Measurements from ENCODE around the gene RNPEPL1. TPM values are rescaled to one million over a fixed set of nuclear protein-coding genes. Genes with fewer than 3 reads are reported as not detected.
"Not testable (repeated sequence)": the region's sequence is repeated elsewhere in the genome, so short reads cannot be mapped to it uniquely, and the experiment has no call there.

RNPEPL1 gene, protein sequence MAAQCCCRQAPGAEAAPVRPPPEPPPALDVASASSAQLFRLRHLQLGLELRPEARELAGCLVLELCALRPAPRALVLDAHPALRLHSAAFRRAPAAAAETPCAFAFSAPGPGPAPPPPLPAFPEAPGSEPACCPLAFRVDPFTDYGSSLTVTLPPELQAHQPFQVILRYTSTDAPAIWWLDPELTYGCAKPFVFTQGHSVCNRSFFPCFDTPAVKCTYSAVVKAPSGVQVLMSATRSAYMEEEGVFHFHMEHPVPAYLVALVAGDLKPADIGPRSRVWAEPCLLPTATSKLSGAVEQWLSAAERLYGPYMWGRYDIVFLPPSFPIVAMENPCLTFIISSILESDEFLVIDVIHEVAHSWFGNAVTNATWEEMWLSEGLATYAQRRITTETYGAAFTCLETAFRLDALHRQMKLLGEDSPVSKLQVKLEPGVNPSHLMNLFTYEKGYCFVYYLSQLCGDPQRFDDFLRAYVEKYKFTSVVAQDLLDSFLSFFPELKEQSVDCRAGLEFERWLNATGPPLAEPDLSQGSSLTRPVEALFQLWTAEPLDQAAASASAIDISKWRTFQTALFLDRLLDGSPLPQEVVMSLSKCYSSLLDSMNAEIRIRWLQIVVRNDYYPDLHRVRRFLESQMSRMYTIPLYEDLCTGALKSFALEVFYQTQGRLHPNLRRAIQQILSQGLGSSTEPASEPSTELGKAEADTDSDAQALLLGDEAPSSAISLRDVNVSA
- total RNA-seq: 10 to 100 TPM; 22.6 to 51.2 TPM

- H3K36me3 Mint-ChIP-seq: peaks cover 27 to 30% of the 10 kb centered on the region in 2 donors
Observed at GRCh38 chr2:240567872-240568677, at the start of gene RNPEPL1. Gene RNPEPL1 (plus strand): TSS chr2:240568484. CDS start chr2:240568587, 103 bp downstream.

DNA sequence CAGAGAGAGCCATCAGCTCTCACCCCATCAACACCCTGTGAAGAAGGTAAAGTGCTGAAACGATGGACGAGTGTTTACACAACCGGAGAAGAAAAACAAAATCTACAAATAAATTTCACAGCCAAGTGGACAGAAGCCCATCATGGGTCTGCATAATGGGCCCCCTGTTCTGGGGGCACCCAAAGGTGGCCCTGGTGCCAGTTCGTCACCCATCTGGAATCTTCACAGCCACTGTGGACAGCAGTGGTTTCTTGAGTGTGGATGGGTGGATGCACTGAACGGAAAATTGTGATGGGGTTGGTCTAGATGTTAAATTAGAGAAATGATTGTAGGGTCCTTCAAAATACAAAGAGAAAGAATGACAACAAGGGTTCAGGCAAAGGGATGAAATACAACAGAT, 49.3 kb upstream of the RNPEPL1 start:
- H3K27ac Mint-ChIP-seq: no peak overlapping the region
- peaks cover 17 to 21% of the 10 kb centered on the region in 2 donors for H3K36me3 Mint-ChIP-seq
- peaks cover 2 to 4% of the 10 kb centered on the region in 2 donors for H3K9me3 Mint-ChIP-seq
- ATAC-seq (no peak), DNase-seq (ENCODE audit: low spot score in 2 of 2) (no peak)

More at GRCh38 chr2:240567872-240568677, at the start of gene RNPEPL1:
- peak in 1 of 2 donors; percentile 63 for DNase-seq (ENCODE audit: low spot score in 2 of 2)
- H3K9me3 Mint-ChIP-seq: no peaks in the 10 kb centered on the region
- peak within 1 kb of the TSS; percentile 96 to 99 for H3K27ac Mint-ChIP-seq
- ATAC-seq: peak; percentile 13 to 43

GRCh38 chr2:240519396-240520129, 48.7 kb upstream of the RNPEPL1 start:
- no peak overlapping the region for H3K27ac Mint-ChIP-seq
- ATAC-seq (no peak), DNase-seq (ENCODE audit: low spot score in 2 of 2) (no peak)
- H3K36me3 Mint-ChIP-seq: peaks cover 22 to 27% of the 10 kb centered on the region in 2 donors
- peaks cover 2 to 4% of the 10 kb centered on the region in 2 donors for H3K9me3 Mint-ChIP-seq

GRCh38 chr2:240520130-240520973, 47.9 kb upstream of the RNPEPL1 start:
- Mint-ChIP-seq H3K9me3 (peaks cover 2 to 11% of the 10 kb centered on the region in 2 donors), H3K27ac (no peak overlapping the region), H3K36me3 (peaks cover 30 to 35% of the 10 kb centered on the region in 2 donors)
- ATAC-seq (peak; percentile 18 to 24), DNase-seq (ENCODE audit: low spot score in 2 of 2) (no peak)

- peaks cover 34 to 40% of the 10 kb centered on the region in 2 donors for H3K36me3 Mint-ChIP-seq
- ATAC-seq: no peak
Observed at GRCh38 chr2:240520974-240521350, 47.3 kb upstream of the RNPEPL1 start.

GRCh38 chr2:240521885-240522284, 46.4 kb upstream of the RNPEPL1 start:
- Mint-ChIP-seq H3K9me3 (peaks cover 3 to 15% of the 10 kb centered on the region in 2 donors), H3K36me3 (peaks cover 41 to 48% of the 10 kb centered on the region in 2 donors)
- DNase-seq (ENCODE audit: low spot score in 2 of 2); H3K27ac Mint-ChIP-seq; ATAC-seq: not testable (repeated sequence)

More at GRCh38 chr2:240520974-240521350, 47.3 kb upstream of the RNPEPL1 start:
- H3K27ac Mint-ChIP-seq: no peak overlapping the region
- peaks cover 2 to 15% of the 10 kb centered on the region in 2 donors for H3K9me3 Mint-ChIP-seq
- DNase-seq (ENCODE audit: low spot score in 2 of 2): no peak

DNA sequence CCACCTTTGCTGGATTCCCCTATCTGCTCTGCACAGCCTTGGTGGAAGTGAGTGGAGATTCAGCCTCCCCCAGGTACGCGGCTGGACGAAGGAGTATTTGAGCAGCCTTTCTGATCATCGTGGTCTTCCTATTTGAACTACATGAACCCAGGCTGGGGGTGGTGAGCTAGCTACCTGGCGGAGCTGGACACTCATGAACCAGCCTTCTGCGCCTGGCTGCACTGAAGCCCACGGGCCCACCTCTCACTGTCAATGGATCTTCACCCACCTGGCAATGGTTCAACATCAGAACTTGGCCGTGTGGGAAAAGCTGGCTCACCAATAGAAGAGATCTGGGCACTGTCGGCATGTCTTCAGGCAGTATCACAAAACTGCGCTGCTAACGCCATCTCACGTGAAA, 45.9 kb upstream of the RNPEPL1 start:
- ATAC-seq (no peak), DNase-seq (ENCODE audit: low spot score in 2 of 2) (no peak)
- peaks cover 46 to 53% of the 10 kb centered on the region in 2 donors for H3K36me3 Mint-ChIP-seq
- H3K9me3 Mint-ChIP-seq: peaks cover 8 to 20% of the 10 kb centered on the region in 2 donors
- H3K27ac Mint-ChIP-seq: no peak overlapping the region

DNA sequence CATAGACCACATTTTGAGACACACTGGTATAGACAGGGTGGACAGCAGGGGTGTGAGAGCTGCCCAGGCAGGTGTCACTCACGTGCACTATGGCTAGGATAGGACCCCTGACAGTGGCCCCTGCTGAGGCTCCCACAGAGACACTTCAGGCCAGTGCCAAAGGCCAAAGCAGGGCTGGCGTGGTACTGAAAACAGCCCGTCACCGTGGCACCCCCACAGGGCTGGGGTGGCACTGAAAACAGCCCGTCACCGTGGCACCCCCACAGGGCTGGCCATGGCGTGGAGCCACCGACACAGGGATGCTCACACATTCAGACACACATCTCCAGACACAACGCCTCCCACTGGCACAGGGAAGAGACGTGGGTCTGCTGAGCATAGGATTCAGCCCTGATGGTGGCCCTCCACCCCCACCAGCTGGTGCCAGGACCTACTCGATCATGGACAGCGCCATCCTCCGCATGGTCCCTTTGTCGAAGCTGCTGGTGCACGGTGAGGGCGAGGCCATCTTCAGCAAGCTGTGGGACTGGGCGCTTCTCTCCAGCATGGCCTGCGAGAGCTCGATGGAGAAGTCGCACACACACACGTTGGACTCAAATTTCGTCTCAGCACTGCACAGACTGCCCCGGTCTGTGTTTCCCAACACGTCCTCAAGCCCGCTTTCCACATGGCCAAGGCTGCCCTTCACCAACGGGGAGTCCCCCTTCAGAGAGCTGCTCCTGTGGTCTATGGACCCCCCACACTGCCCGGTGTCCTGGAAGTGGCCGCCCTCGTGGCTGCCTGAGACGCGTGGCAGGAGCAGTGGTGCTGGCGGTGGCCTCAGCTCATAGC, 44.6 kb upstream of the RNPEPL1 start:
- ATAC-seq: no peak
- no peak for DNase-seq (ENCODE audit: low spot score in 2 of 2)
- Mint-ChIP-seq H3K36me3 (peaks cover 49 to 60% of the 10 kb centered on the region in 2 donors), H3K9me3 (peaks cover 11 to 29% of the 10 kb centered on the region in 2 donors), H3K27ac (peak overlapping the region in 1 of 2 donors; percentile 19)

GRCh38 chr2:240524963-240525718, 43.1 kb upstream of the RNPEPL1 start:
- DNase-seq (ENCODE audit: low spot score in 2 of 2): no peak
- H3K27ac Mint-ChIP-seq: no peak overlapping the region
- H3K36me3 Mint-ChIP-seq: peaks cover 57 to 73% of the 10 kb centered on the region in 2 donors
- H3K9me3 Mint-ChIP-seq: peaks cover 14 to 37% of the 10 kb centered on the region in 2 donors
- ATAC-seq: no peak

GRCh38 chr2:240525802-240526201, 42.5 kb upstream of the RNPEPL1 start:
- Mint-ChIP-seq H3K9me3 (peaks cover 14 to 42% of the 10 kb centered on the region in 2 donors), H3K36me3 (peaks cover 57 to 78% of the 10 kb centered on the region in 2 donors), H3K27ac (no peak overlapping the region)
- ATAC-seq: no peak
- DNase-seq (ENCODE audit: low spot score in 2 of 2): no peak

DNA sequence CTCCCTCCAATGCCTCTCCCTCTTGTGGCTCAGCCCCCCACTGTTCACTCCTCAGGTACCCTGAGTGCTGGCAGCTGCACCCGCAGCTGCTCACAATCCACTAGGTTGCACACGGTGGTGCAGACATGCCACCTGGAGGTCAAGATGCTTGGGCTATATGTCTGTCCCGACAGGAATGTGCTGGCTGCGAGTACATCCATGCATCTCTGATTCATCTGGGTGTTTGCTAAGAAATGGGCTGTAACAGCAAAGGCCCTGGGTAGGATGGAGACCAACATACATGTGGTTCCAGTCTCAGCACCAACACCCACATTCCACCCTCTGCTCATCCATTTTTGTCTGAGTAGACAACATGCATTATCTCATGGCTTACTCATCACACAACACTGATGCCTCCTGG, 41.8 kb upstream of the RNPEPL1 start:
- H3K27ac Mint-ChIP-seq: no peak overlapping the region

DNA sequence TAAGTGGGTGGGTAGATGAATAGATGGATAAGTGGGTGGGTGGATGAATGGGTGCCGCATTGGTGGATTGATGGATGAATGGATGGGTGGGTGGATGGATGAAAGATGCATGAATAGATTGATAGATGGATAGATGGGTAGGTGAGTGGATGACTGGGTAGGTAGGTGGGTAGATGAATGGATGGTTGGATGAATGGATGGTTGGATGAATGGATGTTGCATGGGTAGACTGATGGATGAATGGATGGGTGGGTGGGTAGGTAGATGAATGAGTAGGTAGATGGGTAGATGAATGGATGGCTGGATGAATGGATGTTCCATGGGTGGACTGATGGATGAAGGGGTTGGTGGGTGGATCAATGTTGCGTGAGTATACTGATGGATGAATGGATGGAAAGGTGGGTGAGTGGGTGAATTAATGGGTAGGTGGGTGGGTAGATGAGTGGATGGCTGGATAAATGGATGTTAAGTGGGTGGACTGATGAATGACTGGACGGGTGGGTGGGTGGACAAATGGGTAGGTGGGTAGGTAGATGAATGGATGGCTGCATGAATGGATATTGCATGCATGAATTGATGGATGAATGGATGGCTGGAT, 41.0 kb upstream of the RNPEPL1 start:
- no peak for ATAC-seq
- H3K9me3 Mint-ChIP-seq: peaks cover 14 to 53% of the 10 kb centered on the region in 2 donors
- H3K27ac Mint-ChIP-seq: no peak overlapping the region
- H3K36me3 Mint-ChIP-seq: peaks cover 64 to 83% of the 10 kb centered on the region in 2 donors
- DNase-seq (ENCODE audit: low spot score in 2 of 2): no peak

More for the DNA sequence above, 41.8 kb upstream of the RNPEPL1 start:
- ATAC-seq: no peak
- no peak for DNase-seq (ENCODE audit: low spot score in 2 of 2)
- H3K9me3 Mint-ChIP-seq: peaks cover 14 to 47% of the 10 kb centered on the region in 2 donors
- peaks cover 63 to 83% of the 10 kb centered on the region in 2 donors for H3K36me3 Mint-ChIP-seq

DNA sequence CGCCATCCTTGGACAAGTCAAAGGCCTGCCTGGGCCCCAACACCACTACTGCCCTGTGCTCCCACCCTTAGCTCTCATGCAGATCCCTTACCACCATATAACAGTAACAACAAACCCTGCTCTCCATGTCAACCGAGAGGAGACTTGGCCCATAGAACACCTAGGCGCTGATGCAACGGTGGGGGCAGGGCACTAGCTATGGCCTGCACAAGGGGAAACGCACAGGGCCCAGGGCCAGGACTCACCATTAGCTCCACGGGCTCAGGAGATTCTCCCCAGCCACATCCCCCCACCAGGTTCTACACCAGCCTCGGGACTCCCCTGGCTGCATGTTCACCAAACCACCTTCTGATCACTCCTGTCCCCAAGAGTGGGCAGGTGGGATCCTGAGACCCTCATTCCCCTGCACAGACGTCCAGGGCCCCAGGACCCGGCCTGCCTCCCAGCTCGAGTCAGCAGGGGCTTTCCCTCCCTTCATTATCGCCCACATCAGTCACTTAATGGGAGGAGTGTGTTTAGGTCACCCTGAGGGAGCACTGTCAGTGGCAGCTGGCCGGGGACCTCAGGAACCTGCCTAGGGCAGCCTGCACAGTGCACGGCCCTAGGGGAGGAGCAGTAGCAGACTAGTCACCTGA, 39.8 kb upstream of the RNPEPL1 start:
- Mint-ChIP-seq H3K36me3 (peaks cover 59 to 83% of the 10 kb centered on the region in 2 donors), H3K27ac (peak overlapping the region in 1 of 2 donors; percentile 30), H3K9me3 (peaks cover 12 to 53% of the 10 kb centered on the region in 2 donors)
- ATAC-seq: no peak
- no peak for DNase-seq (ENCODE audit: low spot score in 2 of 2)
